SK-N-SH treated with all-trans-retinoic acid at 6 μM for 48 hours (cell line): ENCODE measurements around the gene SLC25A28.

Source experiments
- TOX ChIP-seq: fragments of 250-450 bp; sonication (Bioruptor Pico); IDR thresholded peaks from 2 replicates; pipeline ENCODE4 v1.8.0; 2021; ENCODE audit warnings: mild to moderate bottlenecking, moderate library complexity, borderline replicate concordance
- ZC3H10 ChIP-seq: fragments of 250-450 bp; sonication (Bioruptor Pico); IDR thresholded peaks from 2 replicates; pipeline ENCODE4 v1.5.1; 2021; ENCODE audit warnings: mild to moderate bottlenecking, moderate library complexity
- ZNF565 ChIP-seq: fragments of 450-650 bp; formaldehyde crosslinking; conservative IDR thresholded peaks from 2 replicates; pipeline ENCODE4 v1.5.0; 2020; ENCODE audit warnings: low read depth, mild to moderate bottlenecking, moderate library complexity
- TF ChIP-seq, protein P1 (sequence below): fragments of 250-450 bp; sonication (Bioruptor Pico); IDR thresholded peaks from 2 replicates; pipeline ENCODE4 v1.8.0; 2020; ENCODE audit warnings: mild to moderate bottlenecking, moderate library complexity, borderline replicate concordance

DNA sequence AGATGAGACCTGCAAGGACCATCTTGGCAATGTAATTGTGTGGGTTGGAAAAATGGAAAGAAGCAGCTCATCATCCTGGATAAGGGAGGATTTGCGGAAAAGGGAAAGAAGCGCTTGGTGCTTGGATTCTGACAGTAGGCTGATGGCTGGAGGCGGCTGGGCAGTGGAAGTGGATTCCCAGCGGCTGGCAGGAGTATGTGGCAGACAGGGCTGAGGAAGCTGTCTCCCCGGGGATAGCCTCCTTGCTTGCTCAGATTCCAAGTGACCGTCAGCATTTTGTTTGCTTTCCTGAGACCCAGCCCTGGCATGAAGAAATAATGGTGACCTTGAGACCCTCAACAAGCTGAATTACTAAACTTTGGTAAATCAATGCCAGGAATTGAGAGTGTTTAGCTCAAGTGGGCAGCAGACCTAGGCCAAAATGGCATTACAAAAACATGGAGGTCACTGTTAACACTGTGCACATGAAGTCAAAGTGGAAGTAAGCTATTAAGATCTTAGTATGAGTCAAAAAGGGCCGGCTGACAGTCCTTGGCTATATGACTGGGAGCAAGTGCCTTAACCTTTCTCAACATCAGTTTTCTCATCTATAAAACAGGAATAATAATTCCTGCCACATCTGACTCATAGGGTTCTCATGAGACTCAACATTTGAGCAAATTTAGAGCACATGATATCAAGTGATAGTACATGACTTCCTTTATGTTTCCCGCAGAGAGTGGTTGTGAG is 21.3 kb downstream of the SLC25A28 start:
- TF ChIP-seq, protein P1, sequence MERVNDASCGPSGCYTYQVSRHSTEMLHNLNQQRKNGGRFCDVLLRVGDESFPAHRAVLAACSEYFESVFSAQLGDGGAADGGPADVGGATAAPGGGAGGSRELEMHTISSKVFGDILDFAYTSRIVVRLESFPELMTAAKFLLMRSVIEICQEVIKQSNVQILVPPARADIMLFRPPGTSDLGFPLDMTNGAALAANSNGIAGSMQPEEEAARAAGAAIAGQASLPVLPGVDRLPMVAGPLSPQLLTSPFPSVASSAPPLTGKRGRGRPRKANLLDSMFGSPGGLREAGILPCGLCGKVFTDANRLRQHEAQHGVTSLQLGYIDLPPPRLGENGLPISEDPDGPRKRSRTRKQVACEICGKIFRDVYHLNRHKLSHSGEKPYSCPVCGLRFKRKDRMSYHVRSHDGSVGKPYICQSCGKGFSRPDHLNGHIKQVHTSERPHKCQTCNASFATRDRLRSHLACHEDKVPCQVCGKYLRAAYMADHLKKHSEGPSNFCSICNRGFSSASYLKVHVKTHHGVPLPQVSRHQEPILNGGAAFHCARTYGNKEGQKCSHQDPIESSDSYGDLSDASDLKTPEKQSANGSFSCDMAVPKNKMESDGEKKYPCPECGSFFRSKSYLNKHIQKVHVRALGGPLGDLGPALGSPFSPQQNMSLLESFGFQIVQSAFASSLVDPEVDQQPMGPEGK (CRISPR knock-in tag), result no peak
- TF ChIP-seq ZC3H10 (CRISPR knock-in tag) (no peak), ZNF565 (no peak), TOX (no peak)
